HG03378 (cell line): Measurements from ENCODE around the gene CRMP1.
"Not testable (repeated sequence)": the region's sequence is repeated elsewhere in the genome, so short reads cannot be mapped to it uniquely, and the experiment has no call there.

Experiments used
- ATAC-seq: cut with Tn5 transposase; IDR thresholded peaks from one replicate; pipeline ENCODE4 v1.9.1; 2021; ENCODE audit warnings: mild to moderate bottlenecking, moderate library complexity; ENCODE audit not compliant: unreplicated experiment

The CRMP1 gene

DNA sequence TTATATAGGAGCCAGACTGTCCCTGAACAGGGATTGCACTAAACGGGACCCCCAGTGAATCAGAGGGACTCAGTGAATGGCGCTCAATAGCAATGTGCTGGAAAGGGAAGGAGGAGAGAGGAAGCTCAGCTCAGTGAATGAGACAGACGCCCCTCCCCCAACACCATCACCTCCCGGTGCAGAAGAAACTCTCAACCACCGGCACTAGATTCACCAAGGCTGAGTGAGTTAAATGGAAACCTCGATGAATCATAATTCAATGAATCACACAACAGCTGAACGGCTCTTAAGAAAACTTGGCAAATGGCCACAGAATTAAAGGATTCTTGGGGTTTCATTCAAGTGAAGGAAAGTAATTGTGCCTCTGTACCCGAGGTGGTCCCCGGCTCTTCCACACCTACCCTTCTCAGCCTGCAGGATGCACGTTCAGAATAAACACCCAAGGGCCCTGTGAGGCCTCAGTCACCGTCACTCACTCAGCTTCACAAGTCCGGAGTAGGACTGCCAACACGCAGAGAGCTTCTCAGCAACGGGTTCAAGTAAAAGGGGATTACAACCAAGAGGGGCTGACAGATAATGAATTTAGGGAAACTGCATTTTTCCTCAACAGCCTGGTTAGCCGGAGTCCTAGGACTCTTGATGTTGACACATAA, 29.3 kb downstream of the CRMP1 start:
- ATAC-seq, result no peak

DNA sequence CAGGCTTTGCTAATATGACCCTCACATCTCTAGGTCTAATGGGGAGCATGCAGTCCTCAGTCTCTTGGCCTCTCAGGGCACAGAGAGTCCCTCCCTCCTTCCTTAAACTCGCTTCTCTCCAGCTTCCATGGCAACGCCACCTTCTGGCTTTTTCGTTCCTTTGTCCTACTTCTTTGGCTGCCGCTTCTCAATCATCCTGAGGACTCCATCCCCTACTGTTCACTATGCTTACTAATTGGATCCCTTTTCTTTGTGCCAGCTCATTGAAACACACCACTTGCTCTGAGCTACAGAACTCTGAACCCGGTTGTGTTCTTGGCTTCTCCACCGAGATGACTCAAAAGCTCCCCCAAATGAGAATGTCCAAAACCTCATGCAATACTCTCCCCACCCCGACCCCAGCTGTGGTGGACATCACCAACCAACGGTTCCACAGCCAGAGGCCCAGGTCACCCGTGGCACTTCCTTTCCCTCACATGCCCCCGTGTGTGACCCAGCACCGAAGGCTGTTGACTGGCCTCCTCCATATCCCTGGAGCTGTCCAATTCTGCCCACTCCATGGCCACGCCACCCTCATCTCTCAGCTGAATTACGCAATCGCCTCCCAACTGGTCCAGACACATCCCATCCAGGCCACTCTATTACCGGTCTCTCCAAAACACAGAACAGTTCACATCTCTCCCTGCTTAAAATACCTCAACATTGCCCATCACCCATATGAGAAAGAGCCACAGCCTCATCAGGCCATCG, 34.7 kb downstream of the CRMP1 start:
- ATAC-seq, result no peak

DNA sequence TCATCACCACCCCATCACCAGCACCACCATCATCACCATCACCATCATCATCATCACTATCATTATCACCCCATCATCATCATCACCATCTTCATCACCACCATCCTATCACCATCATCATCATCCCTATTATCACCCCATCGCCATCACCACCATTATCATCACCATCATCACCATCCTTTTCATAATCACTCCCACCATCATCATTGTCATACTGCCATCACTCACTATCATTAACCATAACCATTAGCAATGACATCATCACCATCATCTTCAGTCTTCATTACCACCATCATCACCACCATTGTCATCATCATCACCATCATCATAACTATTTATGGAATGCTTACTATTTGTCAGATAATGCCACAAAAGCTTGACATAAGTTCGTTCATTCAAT, 35.7 kb downstream of the CRMP1 start:
- no peak for ATAC-seq

DNA sequence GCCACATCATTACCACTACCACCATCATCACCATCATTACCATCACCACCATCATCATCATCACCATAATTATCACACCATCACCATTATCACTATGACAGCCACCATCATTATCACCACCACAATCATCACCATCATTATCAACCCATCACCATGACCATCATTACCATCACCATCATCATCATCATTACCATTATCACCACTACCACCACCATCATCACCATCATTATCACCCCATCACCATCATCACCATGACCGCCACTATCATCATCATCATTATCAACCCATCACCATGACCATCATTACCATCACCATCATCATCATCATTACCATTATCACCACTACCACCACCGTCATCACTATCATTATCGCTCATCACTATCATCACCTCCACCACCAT, 36.5 kb downstream of the CRMP1 start:
- ATAC-seq, result not testable (repeated sequence)

DNA sequence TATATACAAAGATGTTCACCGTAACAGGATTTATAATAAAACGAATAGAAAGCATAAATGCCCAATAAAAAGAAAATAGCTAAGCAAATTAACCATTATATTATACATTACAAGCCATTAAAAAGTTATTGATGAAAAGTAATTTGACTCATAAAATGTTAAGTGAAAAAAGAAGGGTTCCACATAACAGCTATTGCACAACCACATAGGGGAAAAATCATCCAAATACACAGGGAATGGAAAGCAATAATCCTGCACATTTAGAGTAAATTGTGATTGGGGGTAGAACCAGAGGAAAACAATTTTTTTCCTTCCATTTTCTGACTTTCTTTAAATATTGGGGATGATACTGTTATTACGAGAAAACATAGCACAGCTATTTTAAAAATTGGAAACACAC, 38.0 kb downstream of the CRMP1 start:
- ATAC-seq, result no peak

DNA sequence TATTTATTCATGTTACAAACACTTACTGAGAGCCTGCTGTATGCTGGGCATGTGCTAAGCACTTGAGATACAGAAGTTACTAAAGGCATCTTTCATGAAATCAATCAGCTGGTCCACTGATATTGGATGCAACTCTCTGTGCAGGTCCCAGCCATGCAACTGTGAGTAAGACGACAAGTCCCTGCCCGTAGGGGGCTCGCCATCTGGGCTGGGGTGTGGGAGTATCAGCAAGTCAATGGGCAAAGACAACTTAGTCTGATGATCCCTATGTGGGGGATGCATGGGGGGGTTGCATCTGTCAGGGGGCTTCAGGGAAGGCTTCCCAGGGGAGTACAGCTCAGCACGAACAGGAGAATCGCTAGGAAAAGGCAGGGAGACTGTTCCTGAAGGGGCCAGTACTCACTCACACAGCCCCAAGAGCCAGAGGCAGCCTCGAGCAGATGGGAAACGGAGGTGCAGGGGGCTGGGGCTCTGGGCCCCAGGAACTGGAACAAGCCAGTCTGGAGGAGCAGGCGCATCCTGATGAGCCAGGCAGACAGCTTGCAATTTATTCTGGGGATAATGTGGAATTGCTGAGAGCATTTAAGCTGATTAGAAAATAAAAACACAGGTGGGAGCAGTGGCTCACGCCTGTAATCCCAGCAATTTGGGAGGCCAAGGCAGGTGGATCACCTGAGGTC, 40.2 kb downstream of the CRMP1 start:
- no peak for ATAC-seq

DNA sequence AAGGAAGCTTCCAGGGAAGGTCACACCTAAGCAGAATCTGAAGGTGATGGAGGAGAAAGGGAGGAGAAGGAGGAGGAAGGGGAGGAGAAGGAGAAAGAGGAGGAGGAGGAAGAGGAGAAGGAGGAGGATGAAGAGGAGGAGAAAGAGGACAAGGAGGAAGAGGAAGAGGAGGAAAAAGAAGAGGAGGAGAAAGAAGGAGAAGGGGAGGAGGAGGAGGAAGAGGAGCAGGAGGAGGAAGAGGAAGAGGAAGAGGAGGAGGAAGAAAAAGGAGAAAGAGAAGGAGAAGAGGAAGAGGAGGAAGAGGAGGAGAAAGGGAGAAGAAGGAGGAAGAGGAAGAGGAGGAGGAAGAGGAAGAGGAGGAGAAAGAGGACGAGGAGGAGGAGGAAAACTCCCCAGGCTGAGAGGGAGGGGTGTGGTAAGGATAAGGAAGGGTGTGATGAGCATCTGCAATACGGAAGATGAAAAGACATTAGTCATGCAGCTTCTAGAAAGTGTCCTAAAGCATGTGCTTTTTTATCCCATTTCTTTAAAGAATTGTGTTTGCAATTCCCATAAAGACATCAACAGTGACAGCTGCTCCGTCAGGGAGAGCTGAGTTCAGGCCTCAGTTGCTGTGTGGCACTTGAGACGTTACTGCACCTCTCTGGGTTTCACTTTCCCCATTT, 41.1 kb downstream of the CRMP1 start:
- ATAC-seq, result no peak

DNA sequence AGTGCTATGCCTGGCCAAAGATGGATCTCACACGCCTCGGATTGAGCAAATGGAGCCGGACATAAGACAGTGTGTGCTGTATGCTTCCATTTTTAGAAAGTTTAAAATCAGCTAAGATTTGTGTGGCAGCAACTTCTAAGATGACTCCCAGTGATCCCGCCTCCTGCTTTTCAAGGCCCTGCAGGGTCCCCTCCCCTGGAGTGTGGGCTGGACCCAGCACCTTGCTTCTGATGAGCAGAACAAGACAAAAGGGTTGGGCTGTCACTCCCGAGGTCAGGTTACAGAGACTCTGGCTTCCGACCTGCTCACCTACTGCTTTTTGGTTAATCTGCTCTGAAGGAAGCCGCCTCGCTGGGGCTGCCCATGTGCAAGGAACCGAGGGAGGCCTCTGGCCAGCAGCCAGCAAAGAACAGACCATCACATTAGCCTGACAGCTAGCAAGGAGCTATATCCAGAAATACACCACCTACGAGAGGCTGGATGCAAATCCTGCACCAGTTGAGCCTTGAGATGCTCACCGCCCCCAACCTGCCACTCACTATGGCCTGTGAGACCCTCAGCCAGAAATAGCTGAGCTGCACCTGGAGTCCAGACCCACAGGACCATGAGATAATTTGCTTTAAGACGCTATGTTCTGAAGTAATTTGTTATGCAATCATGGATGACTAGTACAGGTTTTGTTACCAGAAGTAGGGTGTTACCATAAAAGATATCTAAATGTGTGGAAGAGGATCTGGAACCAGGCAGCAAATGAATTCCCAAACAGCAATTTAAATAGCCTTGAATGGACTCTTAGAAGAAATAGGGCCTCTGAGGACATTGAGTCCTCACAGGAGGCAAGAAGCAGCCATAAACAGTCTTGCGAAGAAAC, 47.6 kb downstream of the CRMP1 start:
- ATAC-seq, result no peak

DNA sequence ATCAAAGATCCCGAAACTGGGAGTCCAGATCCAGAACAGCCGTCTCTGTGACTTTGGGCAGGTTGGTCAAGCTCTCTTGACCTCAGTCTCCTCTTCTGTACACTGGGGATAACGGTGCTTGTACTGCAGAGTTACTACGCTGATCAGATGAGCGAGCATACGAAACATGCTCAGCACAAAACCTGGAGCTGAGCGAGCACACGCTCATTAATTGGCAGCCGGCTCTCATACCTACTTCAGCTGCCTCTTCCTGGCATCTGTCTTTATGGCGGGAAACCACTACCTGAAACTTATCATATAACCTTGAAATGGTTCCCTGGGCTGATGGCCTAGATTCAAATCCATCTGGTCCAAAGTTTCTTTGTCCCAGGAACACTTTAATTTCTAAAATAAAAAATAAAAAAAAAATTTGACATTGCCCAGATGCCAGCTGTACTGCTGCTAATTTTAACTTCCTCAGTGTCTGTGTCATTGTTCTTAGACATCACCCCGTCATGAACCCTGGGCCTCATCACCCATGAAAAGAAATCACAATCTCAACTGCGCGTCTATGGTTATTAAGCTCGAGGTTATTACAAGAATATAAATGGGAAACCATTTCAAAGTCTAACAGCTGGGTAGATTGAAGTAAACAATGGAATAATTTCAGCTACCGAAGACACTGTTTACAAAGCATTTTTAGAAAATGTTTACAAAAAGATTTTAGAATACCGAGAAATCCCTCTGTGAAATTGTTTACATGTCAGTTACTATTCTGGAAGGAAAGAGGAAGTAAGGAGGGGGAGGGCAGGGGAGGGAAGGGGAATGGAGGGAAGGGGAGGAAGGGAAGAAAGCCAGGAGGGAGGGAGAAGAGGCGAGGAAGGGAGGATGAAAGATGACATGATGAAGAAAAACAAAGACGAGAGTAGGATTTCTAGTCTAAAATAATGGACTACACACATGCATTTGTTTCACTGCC, 49.0 kb downstream of the CRMP1 start:
- ATAC-seq, result no peak

DNA sequence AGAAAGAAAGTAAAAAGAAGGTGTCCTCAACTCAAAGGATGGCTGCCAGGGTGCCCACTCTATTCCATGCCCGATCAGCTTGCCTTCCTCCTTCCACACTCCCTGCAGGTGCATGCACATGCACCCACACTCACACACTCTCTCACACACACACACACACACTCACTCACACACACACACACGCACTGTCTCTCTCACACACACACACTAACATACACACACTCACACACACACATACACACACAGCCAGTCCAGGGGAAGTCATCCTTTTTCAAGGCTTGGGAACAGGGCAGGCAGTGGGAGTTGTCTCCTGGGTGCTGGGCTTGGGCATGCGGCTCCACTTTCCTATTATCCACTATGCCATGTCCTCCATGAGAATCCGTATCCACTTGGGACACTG, 50.4 kb downstream of the CRMP1 start:
- ATAC-seq, result no peak

DNA sequence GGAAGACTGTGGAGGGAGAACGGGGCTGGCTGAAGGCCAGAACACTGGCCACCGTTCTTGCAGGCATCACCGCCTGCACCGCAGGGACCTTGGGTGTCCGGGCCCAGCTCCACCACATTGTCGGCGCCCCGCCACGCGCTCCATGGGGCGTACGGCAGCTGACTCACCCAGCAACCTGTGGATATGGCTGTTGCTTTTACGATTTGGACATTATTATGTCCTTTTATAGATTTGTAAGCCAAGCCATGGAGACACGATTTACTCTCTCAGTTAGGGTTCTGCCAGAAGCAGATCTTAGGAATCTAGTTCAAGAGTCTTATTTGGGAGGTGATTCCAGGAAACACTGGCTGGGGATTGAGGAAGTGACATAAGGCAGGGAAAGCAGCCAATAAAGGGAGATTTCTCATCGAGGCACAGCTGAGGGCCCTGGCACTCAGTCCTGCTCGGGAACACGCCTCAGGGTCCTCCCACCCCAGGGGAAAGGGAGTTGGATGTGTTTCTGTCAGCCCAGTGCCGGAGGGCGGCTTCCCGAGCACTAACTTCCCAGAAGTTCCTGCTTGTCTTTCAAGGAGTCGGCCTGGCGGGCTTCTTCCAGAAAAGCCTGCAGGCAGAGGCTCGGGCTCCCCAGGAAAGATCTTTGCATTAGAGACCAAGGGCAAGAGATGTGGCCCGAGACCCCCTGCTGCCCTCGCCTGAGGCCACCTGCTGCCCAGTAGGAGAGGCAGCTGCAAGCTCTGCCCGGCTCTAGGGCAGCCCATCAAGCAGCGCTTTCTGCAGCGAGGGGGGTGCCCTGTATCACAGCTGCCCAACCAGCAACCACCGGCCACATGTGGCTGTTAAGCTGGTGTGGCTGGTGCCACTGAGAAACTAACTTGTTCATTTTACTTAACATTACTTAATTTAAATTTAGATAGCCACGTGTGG, 52.9 kb downstream of the CRMP1 start:
- ATAC-seq, result no peak

DNA sequence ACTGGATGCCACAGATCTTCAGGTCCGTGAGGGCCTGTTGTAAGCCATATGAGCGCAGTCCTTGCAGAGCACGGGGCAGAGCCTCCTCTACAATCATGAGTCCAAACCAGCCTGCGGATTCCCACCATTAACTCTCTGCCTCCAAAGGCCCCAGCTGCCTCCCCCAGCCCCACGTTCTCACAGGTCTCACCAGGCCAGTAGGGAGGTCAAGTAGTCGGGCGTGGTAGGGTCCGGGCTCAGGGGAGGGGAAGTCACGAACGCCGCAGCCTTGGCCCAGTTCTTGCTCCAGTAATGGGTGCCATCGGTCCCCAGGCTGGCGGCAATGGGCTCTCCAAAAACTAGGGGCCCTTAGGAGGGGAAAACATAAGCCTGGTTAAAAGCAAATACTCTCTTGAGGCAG, 53.6 kb downstream of the CRMP1 start:
- ATAC-seq, result no peak

DNA sequence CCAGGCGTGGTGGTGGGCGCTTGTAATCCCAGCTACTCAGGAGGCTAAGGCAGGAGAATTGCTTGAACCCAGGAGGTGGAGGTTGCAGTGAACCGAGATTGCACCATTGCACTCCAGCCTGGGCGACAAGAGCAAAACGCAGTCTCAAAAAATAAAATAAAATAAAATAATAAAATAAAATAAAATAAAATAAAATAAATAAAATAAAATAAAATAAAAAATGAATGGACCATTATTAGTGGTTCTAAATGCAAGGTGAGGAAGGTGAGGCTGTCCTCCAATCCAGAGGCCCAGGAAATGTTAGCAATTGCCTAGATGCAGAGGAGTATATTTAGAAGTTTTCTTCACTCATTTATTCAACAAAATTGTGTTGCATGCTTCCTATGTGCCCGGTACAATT, 55.4 kb downstream of the CRMP1 start:
- not testable (repeated sequence) for ATAC-seq

DNA sequence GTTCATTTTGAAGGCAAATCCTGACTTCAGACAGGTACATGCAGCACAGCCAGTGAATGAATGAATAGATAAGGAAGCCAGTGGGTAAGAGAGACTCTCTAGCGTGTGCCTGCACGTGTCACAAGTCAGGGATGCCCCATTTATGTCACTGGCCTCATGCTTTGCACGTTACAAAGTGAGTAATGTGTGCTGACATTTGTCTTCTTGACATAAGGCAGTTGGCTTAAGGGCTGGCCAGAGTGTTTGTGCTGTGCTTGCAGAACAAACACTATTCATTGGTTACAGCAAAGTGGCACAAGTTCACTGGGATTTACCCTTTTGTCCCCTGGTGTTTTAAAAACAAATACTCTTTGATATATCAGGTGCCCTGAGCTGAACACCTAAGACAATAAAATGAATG, 55.9 kb downstream of the CRMP1 start:
- ATAC-seq, result no peak

DNA sequence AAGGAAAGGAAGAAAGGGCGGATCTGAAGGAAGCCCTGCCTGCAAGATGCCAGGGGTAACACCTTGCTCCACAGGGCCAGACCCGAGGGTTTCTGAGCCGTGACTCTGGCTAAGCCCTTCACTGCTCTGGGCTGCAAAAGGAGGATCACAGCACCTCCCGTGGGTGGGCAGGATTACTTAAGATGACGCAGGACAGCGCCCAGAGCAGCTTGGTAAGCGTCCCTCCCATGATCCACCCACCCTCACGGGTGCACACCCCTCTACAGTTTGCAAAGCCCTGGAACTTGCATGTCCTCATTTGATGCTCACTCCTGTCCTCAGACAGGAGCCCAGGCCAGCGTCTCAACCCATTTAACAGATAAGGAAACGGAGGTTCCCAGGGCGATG, 64.9 kb downstream of the CRMP1 start:
- no peak for ATAC-seq

DNA sequence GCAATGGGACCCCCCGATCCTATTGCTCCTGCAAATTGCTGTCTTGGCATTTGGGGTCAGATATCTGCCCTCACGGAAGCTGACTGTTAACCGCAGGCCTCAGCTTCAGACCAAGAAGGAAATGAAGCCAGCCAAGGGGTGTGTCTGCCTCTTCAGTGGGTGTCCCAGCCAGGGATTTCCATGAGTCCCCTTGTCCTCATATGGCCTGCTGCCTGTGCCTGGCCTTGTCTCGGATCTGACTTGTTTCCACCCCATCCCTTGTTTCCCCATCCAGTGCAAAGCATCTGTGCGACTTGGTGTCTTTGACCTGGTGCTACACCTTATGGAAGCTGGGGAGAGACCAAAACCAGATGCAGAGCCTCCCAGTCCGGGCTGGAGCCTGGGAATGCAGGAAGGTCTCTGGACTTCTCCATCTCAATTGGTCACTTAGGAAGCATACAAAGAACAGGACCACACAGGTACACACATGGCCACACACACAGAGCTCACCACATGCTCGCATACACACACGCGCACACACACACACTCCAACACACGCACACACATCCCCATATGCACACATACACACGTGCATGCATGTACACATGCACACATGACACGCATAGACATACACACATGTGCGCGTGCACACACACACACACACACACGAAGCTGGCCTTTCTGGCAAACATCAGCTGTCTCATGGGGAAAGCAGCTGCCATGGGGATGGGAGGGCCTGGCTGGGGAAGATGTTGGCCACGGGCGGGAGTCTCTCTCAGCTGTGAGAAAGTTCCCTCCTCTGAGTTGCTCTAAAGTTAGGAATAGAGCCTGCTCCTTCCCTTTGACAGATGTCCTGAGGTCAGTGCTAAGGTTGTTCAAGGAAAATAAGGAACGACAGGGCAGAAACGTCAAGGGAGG, 65.5 kb downstream of the CRMP1 start:
- ATAC-seq, result no peak

DNA sequence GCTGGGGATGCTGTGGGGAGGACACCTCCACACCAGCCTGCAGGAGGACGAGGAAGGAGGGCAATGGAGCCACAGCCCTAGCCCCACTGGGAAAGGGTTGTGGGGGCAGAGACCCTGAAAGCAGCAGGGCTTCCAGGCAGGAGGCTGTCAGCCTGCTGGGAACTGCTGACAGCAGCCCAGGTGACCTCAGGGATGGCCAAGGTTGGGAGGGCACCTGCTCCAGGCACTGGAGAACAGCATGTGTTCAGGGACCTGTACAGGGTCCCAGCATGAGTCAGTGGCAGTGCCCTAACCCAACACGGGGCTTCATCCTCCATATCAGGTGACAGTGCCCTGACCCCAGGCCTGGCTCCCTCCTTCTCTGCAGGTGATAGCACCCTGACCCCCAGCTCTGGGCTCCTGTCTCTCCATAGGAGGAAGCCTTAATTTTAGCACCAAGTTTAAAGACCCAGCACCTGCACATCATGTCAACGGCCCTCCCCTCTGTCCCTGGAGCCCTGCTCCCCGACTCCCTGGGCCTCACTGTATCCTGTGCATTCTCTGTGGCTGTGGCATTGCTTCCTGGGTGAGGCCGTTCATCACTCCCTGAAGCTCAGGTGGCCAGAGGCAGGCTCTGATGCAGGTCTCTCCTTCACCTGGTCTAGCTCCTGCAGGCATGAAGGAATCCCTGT, 66.3 kb downstream of the CRMP1 start:
- ATAC-seq, result no peak
